ENCODE measurements around the gene CAMSAP2. TPM values are rescaled to one million over a fixed set of nuclear protein-coding genes. Genes with fewer than 3 reads are reported as not detected.

The CAMSAP2 gene
- total RNA-seq, 1 donor, result 50.3 TPM

- peak overlapping the region; percentile 15 for H3K27ac ChIP-seq (ENCODE audit: low read depth, low read length)
- H3K9me3 ChIP-seq (ENCODE audit: low read depth, low read length), result no peaks in the 10 kb centered on the region
- H3K79me2 ChIP-seq (ENCODE audit: insufficient read depth, low read length), result peaks cover 68% of the 10 kb centered on the region
- H3K36me3 ChIP-seq (ENCODE audit: insufficient read depth, low read length), result no peaks in the 10 kb centered on the region
- H3K27me3 ChIP-seq (ENCODE audit: insufficient read depth, low read length), result no peaks in the 10 kb centered on the region
- H3K4me3 ChIP-seq (ENCODE audit: insufficient read depth, low read length), result no peak overlapping the region
- no peak for DNase-seq (ENCODE audit: insufficient read length, low spot score, missing footprints)
- H3K4me1 ChIP-seq (ENCODE audit: insufficient read depth, low read length), result peaks cover 28% of the 10 kb centered on the region
- H4K20me1 ChIP-seq (ENCODE audit: insufficient read depth, low read length), result peaks cover 22% of the 10 kb centered on the region
- TF ChIP-seq CTCF (IDR thresholded peaks at IDR 0.05; ENCODE audit: extremely low read depth, low read depth, low read length), result no peak
- no peak overlapping the region for H3K4me2 ChIP-seq (ENCODE audit: insufficient read depth, low read length)
- no peak overlapping the region for H2AFZ ChIP-seq (ENCODE audit: low read length)
Observed at GRCh38 chr1:200775850-200776249, 37.2 kb downstream of the CAMSAP2 start.

DNA sequence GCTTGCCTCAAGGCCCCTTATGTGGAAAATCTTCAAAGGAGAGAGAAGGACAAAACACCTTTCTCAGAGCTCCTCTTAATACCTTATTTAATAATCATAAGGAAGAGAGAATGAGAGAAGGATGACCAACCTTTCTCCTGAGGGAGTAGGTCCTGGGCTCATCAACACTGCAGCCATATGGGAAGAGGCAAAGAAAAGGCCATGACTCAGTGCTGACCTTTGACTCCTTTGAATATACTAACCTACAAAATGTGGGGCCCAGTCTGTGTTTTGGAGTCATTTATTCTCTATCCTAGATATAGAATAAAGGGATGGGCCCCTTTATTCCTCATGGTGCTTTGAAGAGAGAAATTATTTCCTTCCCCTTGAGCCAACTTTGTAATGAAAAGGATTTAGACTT, 38.3 kb downstream of the CAMSAP2 start:
- Histone ChIP-seq H2AFZ (ENCODE audit: low read length) (no peak overlapping the region), H3K4me3 (ENCODE audit: insufficient read depth, low read length) (no peak overlapping the region), H3K27ac (ENCODE audit: low read depth, low read length) (no peak overlapping the region), H4K20me1 (ENCODE audit: insufficient read depth, low read length) (peaks cover 22% of the 10 kb centered on the region), H3K4me1 (ENCODE audit: insufficient read depth, low read length) (peaks cover 34% of the 10 kb centered on the region), H3K4me2 (ENCODE audit: insufficient read depth, low read length) (no peak overlapping the region), H3K36me3 (ENCODE audit: insufficient read depth, low read length) (peaks cover 3% of the 10 kb centered on the region), H3K27me3 (ENCODE audit: insufficient read depth, low read length) (no peaks in the 10 kb centered on the region), H3K9me3 (ENCODE audit: low read depth, low read length) (no peaks in the 10 kb centered on the region), H3K79me2 (ENCODE audit: insufficient read depth, low read length) (peaks cover 73% of the 10 kb centered on the region)
- no peak for DNase-seq (ENCODE audit: insufficient read length, low spot score, missing footprints)
- TF ChIP-seq CTCF (IDR thresholded peaks at IDR 0.05; ENCODE audit: extremely low read depth, low read depth, low read length), result no peak

- peaks cover 22% of the 10 kb centered on the region for H4K20me1 ChIP-seq (ENCODE audit: insufficient read depth, low read length)
Observed at GRCh38 chr1:200778766-200779165, 40.1 kb downstream of the CAMSAP2 start.

GRCh38 chr1:200779326-200779725, 40.6 kb downstream of the CAMSAP2 start:
- Histone ChIP-seq H3K36me3 (ENCODE audit: insufficient read depth, low read length) (peaks cover 16% of the 10 kb centered on the region), H3K79me2 (ENCODE audit: insufficient read depth, low read length) (peaks cover 86% of the 10 kb centered on the region), H4K20me1 (ENCODE audit: insufficient read depth, low read length) (peaks cover 22% of the 10 kb centered on the region), H3K27me3 (ENCODE audit: insufficient read depth, low read length) (no peaks in the 10 kb centered on the region), H3K4me2 (ENCODE audit: insufficient read depth, low read length) (no peak overlapping the region), H3K9me3 (ENCODE audit: low read depth, low read length) (no peaks in the 10 kb centered on the region), H3K4me1 (ENCODE audit: insufficient read depth, low read length) (peaks cover 35% of the 10 kb centered on the region), H3K4me3 (ENCODE audit: insufficient read depth, low read length) (no peak overlapping the region), H2AFZ (ENCODE audit: low read length) (no peak overlapping the region), H3K27ac (ENCODE audit: low read depth, low read length) (no peak overlapping the region)
- DNase-seq (ENCODE audit: insufficient read length, low spot score, missing footprints), result no peak
- no peak for TF ChIP-seq CTCF (IDR thresholded peaks at IDR 0.05; ENCODE audit: extremely low read depth, low read depth, low read length)

More at GRCh38 chr1:200778766-200779165, 40.1 kb downstream of the CAMSAP2 start:
- no peak for TF ChIP-seq CTCF (IDR thresholded peaks at IDR 0.05; ENCODE audit: extremely low read depth, low read depth, low read length)
- Histone ChIP-seq H3K9me3 (ENCODE audit: low read depth, low read length) (no peaks in the 10 kb centered on the region), H3K79me2 (ENCODE audit: insufficient read depth, low read length) (peaks cover 85% of the 10 kb centered on the region), H3K27ac (ENCODE audit: low read depth, low read length) (no peak overlapping the region), H3K27me3 (ENCODE audit: insufficient read depth, low read length) (no peaks in the 10 kb centered on the region), H3K36me3 (ENCODE audit: insufficient read depth, low read length) (peaks cover 16% of the 10 kb centered on the region), H2AFZ (ENCODE audit: low read length) (no peak overlapping the region), H3K4me1 (ENCODE audit: insufficient read depth, low read length) (peaks cover 34% of the 10 kb centered on the region), H3K4me3 (ENCODE audit: insufficient read depth, low read length) (no peak overlapping the region), H3K4me2 (ENCODE audit: insufficient read depth, low read length) (no peak overlapping the region)
- DNase-seq (ENCODE audit: insufficient read length, low spot score, missing footprints), result no peak

Measured in osteoblast (primary cell).